CD4-positive, alpha-beta T cell (primary cell): ENCODE results near the gene MSH3. TPM values are rescaled to one million over a fixed set of nuclear protein-coding genes. Genes with fewer than 3 reads are reported as not detected.

Experiments used
- ATAC-seq: fragments of 200-7000 bp; cut with Tn5 transposase; one replicate; pipeline ENCODE4 v1.10.0; 2022; ENCODE audit warnings: mild to moderate bottlenecking; ENCODE audit not compliant: poor library complexity
- CTCF ChIA-PET: fragments of 350-600 bp; sonication (Branson Sonifier 250); formaldehyde crosslinking; loops from one replicate; lab custom pipeline; 2021; ENCODE audit warnings: antibody characterized with exemption, inconsistent platforms; lab: Charles Lee
- POLR2A ChIA-PET: fragments of 350-600 bp; sonication (Branson Sonifier 250); formaldehyde crosslinking; loops from one replicate; lab custom pipeline; 2021; ENCODE audit warnings: antibody characterized with exemption, inconsistent platforms; lab: Charles Lee
- DNase-seq, 14 experiments: peaks; one replicate each; pipeline ENCODE4 v3.0.0-alpha.2; 2013 to 2020; ENCODE audit warnings: mixed read lengths in 2 of 14
- H3K27ac ChIP-seq, 2 donors: one replicate each; pipeline versions ENCODE4 v1.5.1 to v1.7.0; 2013; ENCODE audit warnings: low read length in 2 of 2, low read depth in 1 of 2, mild to moderate bottlenecking in 1 of 2
- H3K27me3 ChIP-seq, 2 experiments: 1 replicate in 1 of 2; 2 replicates in 1 of 2; pipeline versions ENCODE4 v1.6.1 to v1.7.0; 2013; ENCODE audit warnings: low read length in 2 of 2, control low read depth in 1 of 2, mild to moderate bottlenecking in 1 of 2, moderate library complexity in 1 of 2; ENCODE audit not compliant: insufficient read depth in 2 of 2, control insufficient read depth in 1 of 2
- H3K36me3 ChIP-seq: one replicate; pipeline ENCODE4 v1.6.1; 2013; ENCODE audit warnings: low read length, control low read depth; ENCODE audit not compliant: insufficient read depth
- H3K4me1 ChIP-seq: one replicate; pipeline ENCODE4 v1.6.1; 2013; ENCODE audit warnings: low read length, control low read depth; ENCODE audit not compliant: insufficient read depth
- H3K4me3 ChIP-seq: one replicate; pipeline ENCODE4 v1.5.1; 2013; ENCODE audit warnings: mild to moderate bottlenecking, low read length, moderate library complexity
- H3K9me3 ChIP-seq, 2 experiments: 1 replicate in 1 of 2; 2 replicates in 1 of 2; pipeline versions ENCODE4 v1.6.1 to v1.7.0; 2013; ENCODE audit warnings: low read length in 2 of 2, mild to moderate bottlenecking in 2 of 2, control low read depth in 1 of 2, moderate library complexity in 1 of 2; ENCODE audit not compliant: control insufficient read depth in 1 of 2, insufficient read depth in 1 of 2
- H3K27ac Mint-ChIP-seq: one replicate; pipeline ENCODE4 v1.8.0; 2020; ENCODE audit warnings: mixed read lengths
- H3K27me3 Mint-ChIP-seq: one replicate; pipeline ENCODE4 v1.8.0; 2021; ENCODE audit warnings: mixed read lengths
- H3K36me3 Mint-ChIP-seq: one replicate; pipeline ENCODE4 v1.8.0; 2021; ENCODE audit warnings: low read depth, mixed read lengths
- H3K4me1 Mint-ChIP-seq: one replicate; pipeline ENCODE4 v1.8.0; 2021; ENCODE audit warnings: low read depth, mixed read lengths
- H3K4me3 Mint-ChIP-seq: one replicate; pipeline ENCODE4 v1.8.0; 2020; ENCODE audit warnings: mild to moderate bottlenecking, mixed read lengths
- H3K9me3 Mint-ChIP-seq: one replicate; pipeline ENCODE4 v1.8.0; 2020; ENCODE audit warnings: mixed read lengths
- intact Hi-C, 2 experiments: fragments of 100-400 bp; cut with DNase I in 1 of 2; cut with micrococcal nuclease in 1 of 2; formaldehyde crosslinking; loops; one replicate each; pipeline versions ENCODE4 v1.15.1 to v1.9.0; 2023 to 2025; cut with DNase I, micrococcal nuclease
- total RNA-seq, 174 experiments: library from RNA in 2 of 174; stranded (reverse) in 2 of 174; gene quantifications; one replicate each; pipeline ENCODE4 v1.2.3 and lab custom pipeline; 2021 to 2026
- TF ChIP-seq, protein P1 (sequence below): fragments of 200-600 bp; IDR thresholded peaks from one replicate; pipeline ENCODE4 v1.8.0; 2022; ENCODE audit warnings: antibody characterized with exemption, mild to moderate bottlenecking

The MSH3 gene
- total RNA-seq, 2 experiments from 2014 or later, result 11.3 to 13.0 TPM

DNA sequence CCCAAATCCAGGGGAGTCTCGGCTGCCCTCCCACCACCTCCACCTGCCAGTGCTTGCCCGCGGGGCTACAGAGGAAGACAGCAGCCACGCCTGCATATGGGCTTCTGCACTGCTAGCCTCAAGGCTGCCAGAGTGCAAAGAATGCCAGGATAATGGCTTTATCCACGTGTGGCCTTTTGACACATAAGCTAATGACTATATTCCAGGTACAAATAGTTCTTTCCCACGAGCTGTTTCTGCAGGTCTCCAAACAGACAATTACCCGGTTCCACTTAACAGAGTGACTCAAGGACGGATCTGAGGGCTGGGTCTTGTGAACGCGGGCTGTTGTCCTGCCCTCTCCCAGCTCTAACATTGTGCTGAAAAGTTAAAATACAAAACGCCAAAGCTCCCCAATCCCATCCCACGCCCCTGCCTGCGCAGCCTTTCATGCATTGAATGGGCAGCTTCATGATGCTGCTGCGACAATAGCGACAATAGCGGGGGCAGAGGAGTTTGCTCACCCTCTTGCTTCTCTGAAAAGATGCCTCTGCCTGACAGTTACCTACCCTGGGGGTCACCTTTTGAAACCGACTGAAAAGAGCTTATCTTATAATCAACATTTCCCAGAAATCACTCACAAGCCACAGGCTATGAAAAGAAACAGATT is 39.1 kb upstream of the MSH3 start:
- Histone ChIP-seq H3K36me3 (no peaks in the 10 kb centered on the region), H3K27ac (no peak overlapping the region), H3K27me3 (no peaks in the 10 kb centered on the region), H3K4me1 (no peaks in the 10 kb centered on the region), H3K4me3 (no peak overlapping the region), H3K9me3 (no peaks in the 10 kb centered on the region)
- intact Hi-C loops, result no loop called here
- Mint-ChIP-seq H3K36me3 (no peaks in the 10 kb centered on the region), H3K27me3 (no peaks in the 10 kb centered on the region), H3K9me3 (no peaks in the 10 kb centered on the region), H3K4me1 (no peaks in the 10 kb centered on the region), H3K4me3 (no peak overlapping the region), H3K27ac (no peak overlapping the region)
- TF ChIP-seq, protein P1, sequence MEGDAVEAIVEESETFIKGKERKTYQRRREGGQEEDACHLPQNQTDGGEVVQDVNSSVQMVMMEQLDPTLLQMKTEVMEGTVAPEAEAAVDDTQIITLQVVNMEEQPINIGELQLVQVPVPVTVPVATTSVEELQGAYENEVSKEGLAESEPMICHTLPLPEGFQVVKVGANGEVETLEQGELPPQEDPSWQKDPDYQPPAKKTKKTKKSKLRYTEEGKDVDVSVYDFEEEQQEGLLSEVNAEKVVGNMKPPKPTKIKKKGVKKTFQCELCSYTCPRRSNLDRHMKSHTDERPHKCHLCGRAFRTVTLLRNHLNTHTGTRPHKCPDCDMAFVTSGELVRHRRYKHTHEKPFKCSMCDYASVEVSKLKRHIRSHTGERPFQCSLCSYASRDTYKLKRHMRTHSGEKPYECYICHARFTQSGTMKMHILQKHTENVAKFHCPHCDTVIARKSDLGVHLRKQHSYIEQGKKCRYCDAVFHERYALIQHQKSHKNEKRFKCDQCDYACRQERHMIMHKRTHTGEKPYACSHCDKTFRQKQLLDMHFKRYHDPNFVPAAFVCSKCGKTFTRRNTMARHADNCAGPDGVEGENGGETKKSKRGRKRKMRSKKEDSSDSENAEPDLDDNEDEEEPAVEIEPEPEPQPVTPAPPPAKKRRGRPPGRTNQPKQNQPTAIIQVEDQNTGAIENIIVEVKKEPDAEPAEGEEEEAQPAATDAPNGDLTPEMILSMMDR, result no peak
- ATAC-seq (no peak), DNase-seq (no peak)
- ChIA-PET POLR2A (no interaction called here), CTCF (no interaction called here)

DNA sequence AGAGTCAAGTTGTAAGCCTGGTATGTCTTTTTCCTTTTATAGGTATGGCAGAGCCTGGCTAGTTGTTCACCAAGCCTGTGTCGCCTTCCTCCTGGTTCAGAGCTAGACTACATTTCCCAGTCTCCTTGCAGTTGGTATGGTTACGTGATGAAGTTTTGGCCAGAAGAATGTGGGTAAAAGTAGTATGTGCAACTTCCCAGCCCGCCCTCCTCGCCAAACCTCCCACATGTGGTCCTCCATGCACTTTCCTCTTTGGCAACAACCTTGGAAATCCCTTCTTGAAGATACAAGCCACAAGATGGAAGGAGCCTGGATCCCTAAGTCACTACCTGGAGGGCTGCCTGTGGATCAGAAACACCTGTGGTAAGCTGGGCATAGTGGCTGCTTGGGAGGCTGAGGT is 36.0 kb upstream of the MSH3 start:
- Mint-ChIP-seq H3K9me3 (no peaks in the 10 kb centered on the region), H3K27me3 (no peaks in the 10 kb centered on the region), H3K4me3 (no peak overlapping the region), H3K4me1 (no peaks in the 10 kb centered on the region), H3K36me3 (peaks cover 12% of the 10 kb centered on the region), H3K27ac (no peak overlapping the region)
- Histone ChIP-seq H3K27ac (no peak overlapping the region), H3K4me3 (no peak overlapping the region), H3K4me1 (no peaks in the 10 kb centered on the region), H3K27me3 (no peaks in the 10 kb centered on the region), H3K36me3 (no peaks in the 10 kb centered on the region), H3K9me3 (no peaks in the 10 kb centered on the region)
- DNase-seq, result no peak
- ChIA-PET CTCF (no interaction called here), POLR2A (no interaction called here)
- TF ChIP-seq, protein P1, result no peak
- intact Hi-C loops, result no loop called here
- ATAC-seq, result no peak

DNA sequence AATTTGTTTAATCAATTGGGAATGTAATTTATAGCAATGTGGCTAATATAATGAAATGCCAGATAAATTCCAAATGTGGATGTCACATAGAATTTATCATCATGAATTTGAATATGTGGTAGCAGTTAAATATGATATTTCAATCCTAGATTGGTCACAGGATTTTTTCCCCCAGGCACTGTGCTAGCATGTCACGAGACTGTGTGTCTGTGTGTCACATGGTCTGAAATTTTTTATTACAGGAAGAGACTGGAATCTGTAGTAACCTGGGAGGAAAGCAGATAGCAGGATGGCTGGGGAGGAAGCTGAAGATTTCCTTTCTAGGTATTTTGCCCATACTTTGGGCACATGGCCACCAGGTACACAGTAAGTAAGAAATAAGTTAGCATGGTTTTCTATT is 35.4 kb upstream of the MSH3 start:
- ATAC-seq, result no peak
- TF ChIP-seq, protein P1, result no peak
- H3K36me3 ChIP-seq, result no peaks in the 10 kb centered on the region
- no peak overlapping the region for H3K4me3 ChIP-seq
- no peak overlapping the region for H3K27ac ChIP-seq
- DNase-seq, result no peak
- Mint-ChIP-seq H3K27me3 (no peaks in the 10 kb centered on the region), H3K36me3 (peaks cover 12% of the 10 kb centered on the region), H3K27ac (no peak overlapping the region), H3K4me1 (no peaks in the 10 kb centered on the region), H3K4me3 (no peak overlapping the region), H3K9me3 (no peaks in the 10 kb centered on the region)
- H3K4me1 ChIP-seq, result no peaks in the 10 kb centered on the region
- no peaks in the 10 kb centered on the region for H3K27me3 ChIP-seq
- POLR2A ChIA-PET, result no interaction called here
- no peaks in the 10 kb centered on the region for H3K9me3 ChIP-seq
- CTCF ChIA-PET, result no interaction called here
- intact Hi-C loops, result no loop called here
